NCI-H2227 treated with DMSO at 0.1 percent for 48 hours (cell line): ENCODE data around the gene LRMDA.

ENCODE experiments used
- DNase-seq: peaks from one replicate; lab custom pipeline; 2025; lab: John Stamatoyannopoulos, UW

The LRMDA gene

GRCh38 chr10:75924309-75924902 is 493.0 kb downstream of the LRMDA start:
- no peak for DNase-seq

- DNase-seq, result no peak
These were observed 494.6 kb downstream of the LRMDA start for GRCh38 chr10:75925999-75926398.

- DNase-seq, result no peak
These were observed 495.3 kb downstream of the LRMDA start for GRCh38 chr10:75926763-75927162.

- no peak for DNase-seq
These were observed 496.8 kb downstream of the LRMDA start for GRCh38 chr10:75928231-75928630.

GRCh38 chr10:75929630-75930161 is 498.3 kb downstream of the LRMDA start:
- no peak for DNase-seq

- no peak for DNase-seq
These were observed 501.5 kb downstream of the LRMDA start for GRCh38 chr10:75932921-75933320.

- no peak for DNase-seq
These were observed 503.8 kb downstream of the LRMDA start for GRCh38 chr10:75935240-75935639.

- no peak for DNase-seq
These were observed 504.4 kb downstream of the LRMDA start for GRCh38 chr10:75935650-75936400.

- DNase-seq, result no peak
These were observed 505.4 kb downstream of the LRMDA start for GRCh38 chr10:75936841-75937240.

- DNase-seq, result no peak
These were observed 506.4 kb downstream of the LRMDA start for GRCh38 chr10:75937823-75938222.

- DNase-seq, result no peak
These were observed 507.1 kb downstream of the LRMDA start for GRCh38 chr10:75938380-75939122.

GRCh38 chr10:75939541-75939940 is 508.1 kb downstream of the LRMDA start:
- DNase-seq, result no peak

GRCh38 chr10:75940742-75941141 is 509.3 kb downstream of the LRMDA start:
- DNase-seq, result no peak

GRCh38 chr10:75941223-75941801 is 509.9 kb downstream of the LRMDA start:
- DNase-seq, result no peak

GRCh38 chr10:75944061-75944460 is 512.6 kb downstream of the LRMDA start:
- no peak for DNase-seq

GRCh38 chr10:75948583-75948982 is 517.2 kb downstream of the LRMDA start:
- no peak for DNase-seq

- DNase-seq, result no peak
These were observed 518.9 kb downstream of the LRMDA start for GRCh38 chr10:75950307-75950706.

GRCh38 chr10:75950997-75951589 is 519.7 kb downstream of the LRMDA start:
- no peak for DNase-seq

- DNase-seq, result no peak
These were observed 520.2 kb downstream of the LRMDA start for GRCh38 chr10:75951627-75952026.

- peak; percentile 68 for DNase-seq
These were observed 520.7 kb downstream of the LRMDA start for GRCh38 chr10:75952093-75952492.

- no peak for DNase-seq
These were observed 523.1 kb downstream of the LRMDA start for GRCh38 chr10:75954486-75954885.

- no peak for DNase-seq
These were observed 524.6 kb downstream of the LRMDA start for GRCh38 chr10:75955973-75956502.
